Mesodermal cell (in vitro differentiated cells): ENCODE measurements around the gene TMC6.

Source experiments
- H3K27ac ChIP-seq: 2 replicates; pipeline ENCODE4 v1.7.0; 2013; ENCODE audit warnings: mild to moderate bottlenecking, low read depth, low read length, moderate library complexity; ENCODE audit not compliant: severe bottlenecking
- H3K36me3 ChIP-seq: 2 replicates; pipeline ENCODE4 v1.7.1; 2013; ENCODE audit warnings: mild to moderate bottlenecking, low read length, moderate library complexity; ENCODE audit not compliant: control insufficient read depth, insufficient read depth
- H3K4me1 ChIP-seq: one replicate; pipeline ENCODE4 v1.7.1; 2013; ENCODE audit warnings: mild to moderate bottlenecking, low read length; ENCODE audit not compliant: insufficient read depth, control insufficient read depth, poor library complexity, severe bottlenecking
- H3K4me3 ChIP-seq: 2 replicates; pipeline ENCODE4 v1.7.0; 2013; ENCODE audit warnings: low read length, control low read depth, mild to moderate bottlenecking; ENCODE audit not compliant: insufficient read depth, poor library complexity, severe bottlenecking; ENCODE audit errors: extremely low read depth
- H3K9me3 ChIP-seq: 2 replicates; pipeline ENCODE4 v1.7.1; 2013; ENCODE audit warnings: mild to moderate bottlenecking, low read length, moderate library complexity; ENCODE audit not compliant: control insufficient read depth
- WGBS, 2 experiments: methylation state at CpG; one replicate each; pipeline ENCODE4 v1.1.5; 2013; ENCODE audit warnings: missing lambda C conversion rate in 2 of 2; ENCODE audit not compliant: insufficient coverage in 2 of 2; 5-methylcytosine and 5-hydroxymethylcytosine counted together

Gene TMC6

DNA sequence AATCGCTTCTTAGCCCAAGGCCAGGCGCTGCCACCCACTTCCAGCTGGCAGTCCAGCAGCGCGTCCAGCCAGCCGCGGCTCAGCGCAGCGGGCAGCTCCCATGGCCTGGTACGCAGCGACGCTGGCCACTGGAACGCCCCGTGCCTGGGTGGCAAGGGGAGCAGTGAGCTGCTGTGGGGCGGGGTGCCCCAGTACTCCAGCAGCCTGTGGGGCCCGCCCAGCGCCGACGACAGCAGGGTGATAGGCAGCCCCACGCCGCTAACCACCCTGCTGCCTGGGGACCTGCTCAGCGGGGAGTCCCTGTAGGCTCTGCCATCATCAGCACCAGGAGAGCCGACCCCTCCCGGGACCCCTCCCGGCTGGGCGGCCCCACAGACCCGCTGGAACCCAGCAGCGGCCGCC lies 24.0 kb downstream of the TMC6 start:
- Histone ChIP-seq H3K27ac (no peak overlapping the region), H3K4me3 (no peak overlapping the region), H3K9me3 (peaks cover 11% of the 10 kb centered on the region), H3K4me1 (peaks cover 10% of the 10 kb centered on the region), H3K36me3 (peaks cover 65% of the 10 kb centered on the region)
- 99% methylated on average over 23 to 28 of the region's 28 CpGs for WGBS, 2 experiments

DNA sequence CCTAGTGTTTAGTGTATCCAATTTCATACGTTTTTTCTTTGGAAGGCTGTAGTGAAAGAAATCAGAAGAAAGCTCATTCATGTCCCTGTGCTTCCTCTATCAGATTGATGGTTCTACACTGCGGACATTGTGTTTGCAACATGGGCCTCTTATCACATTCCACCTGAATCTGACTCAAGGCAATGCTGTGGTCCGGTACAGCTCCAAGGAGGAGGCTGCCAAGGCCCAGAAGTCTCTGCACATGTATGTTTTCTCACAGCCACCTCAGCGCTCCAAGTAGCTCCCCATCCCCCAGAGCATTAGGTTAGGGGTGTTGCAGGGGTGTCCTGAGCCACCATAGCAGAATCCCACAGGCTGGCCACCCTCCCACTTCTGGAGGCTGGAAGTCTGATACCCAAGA lies 25.2 kb downstream of the TMC6 start:
- 94 to 100% methylated on average over 1 to 2 of the region's 4 CpGs for WGBS, 2 experiments
- Histone ChIP-seq H3K27ac (no peak overlapping the region), H3K4me3 (no peak overlapping the region), H3K36me3 (peaks cover 64% of the 10 kb centered on the region), H3K4me1 (peaks cover 10% of the 10 kb centered on the region), H3K9me3 (peaks cover 11% of the 10 kb centered on the region)

DNA sequence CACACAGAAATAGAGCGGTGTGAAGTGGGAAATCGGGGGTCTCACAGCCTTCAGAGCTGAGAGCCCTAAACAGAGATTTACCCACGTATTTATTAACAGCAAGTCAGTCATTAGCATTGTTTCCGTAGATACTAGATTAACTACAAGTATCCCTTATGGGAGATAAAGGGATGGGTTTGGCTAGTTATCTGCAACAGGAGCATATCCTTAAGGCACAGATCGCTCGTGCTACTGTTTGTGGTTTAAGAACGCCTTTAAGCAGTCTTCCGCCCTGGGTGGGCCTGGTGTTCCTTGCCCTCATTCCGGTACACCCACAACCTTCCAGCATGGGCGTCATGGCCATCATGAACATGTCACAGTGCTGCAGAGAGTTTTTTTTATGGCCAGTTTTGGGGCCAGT lies 27.0 kb downstream of the TMC6 start:
- peaks cover 11% of the 10 kb centered on the region for H3K9me3 ChIP-seq
- H3K27ac ChIP-seq, result no peak overlapping the region
- no peak overlapping the region for H3K4me3 ChIP-seq
- WGBS, 2 experiments, result 92 to 98% methylated on average over 6 to 7 of the region's 10 CpGs
- peaks cover 73% of the 10 kb centered on the region for H3K36me3 ChIP-seq
- H3K4me1 ChIP-seq, result peaks cover 10% of the 10 kb centered on the region

DNA sequence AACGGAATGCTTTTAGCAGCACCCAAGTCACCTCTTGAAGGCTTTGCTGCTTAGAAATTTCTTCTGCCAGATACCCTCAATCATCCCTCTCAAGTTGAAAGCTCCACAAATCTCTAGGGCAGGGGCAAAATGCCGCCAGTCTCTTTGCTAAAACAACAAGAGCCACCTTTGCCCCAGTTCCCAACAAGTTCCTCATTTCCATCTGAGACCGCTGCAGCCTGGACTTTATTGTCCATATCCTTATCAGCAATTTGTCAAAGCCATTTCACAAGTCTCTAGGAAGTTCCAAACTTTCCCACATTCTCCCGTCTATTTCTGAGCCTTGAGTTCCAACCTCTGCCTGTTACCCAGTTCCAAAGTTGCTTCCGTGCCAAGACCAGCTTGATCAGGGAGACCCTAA lies 27.4 kb downstream of the TMC6 start:
- no peak overlapping the region for H3K27ac ChIP-seq
- peaks cover 76% of the 10 kb centered on the region for H3K36me3 ChIP-seq
- peaks cover 11% of the 10 kb centered on the region for H3K9me3 ChIP-seq
- peaks cover 10% of the 10 kb centered on the region for H3K4me1 ChIP-seq
- H3K4me3 ChIP-seq, result no peak overlapping the region
- 96% methylated on average over 4 to 5 of the region's 5 CpGs for WGBS, 2 experiments

DNA sequence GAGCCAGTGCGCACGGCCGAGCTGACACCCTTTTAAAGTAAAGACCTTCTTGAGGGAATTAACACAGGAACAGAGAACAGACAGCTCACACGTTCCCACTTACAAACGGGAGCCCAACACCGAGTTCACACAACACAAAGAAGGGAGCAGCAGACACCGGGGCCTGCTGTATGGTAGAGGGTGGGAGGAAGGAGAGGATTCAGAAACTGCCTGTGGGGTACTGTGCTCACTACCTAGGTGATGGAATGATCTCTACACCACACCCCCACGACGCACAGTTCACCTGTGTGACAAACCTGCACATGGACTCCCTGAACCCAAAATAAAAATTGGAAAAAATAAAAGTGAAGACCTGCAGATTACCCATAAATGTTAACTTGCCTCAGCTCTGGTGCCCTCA lies 32.5 kb downstream of the TMC6 start:
- Histone ChIP-seq H3K4me1 (no peaks in the 10 kb centered on the region), H3K36me3 (peaks cover 73% of the 10 kb centered on the region), H3K4me3 (no peak overlapping the region), H3K27ac (no peak overlapping the region), H3K9me3 (peaks cover 8% of the 10 kb centered on the region)
- 91 to 96% methylated on average over 4 of the region's 9 CpGs for WGBS, 2 experiments

DNA sequence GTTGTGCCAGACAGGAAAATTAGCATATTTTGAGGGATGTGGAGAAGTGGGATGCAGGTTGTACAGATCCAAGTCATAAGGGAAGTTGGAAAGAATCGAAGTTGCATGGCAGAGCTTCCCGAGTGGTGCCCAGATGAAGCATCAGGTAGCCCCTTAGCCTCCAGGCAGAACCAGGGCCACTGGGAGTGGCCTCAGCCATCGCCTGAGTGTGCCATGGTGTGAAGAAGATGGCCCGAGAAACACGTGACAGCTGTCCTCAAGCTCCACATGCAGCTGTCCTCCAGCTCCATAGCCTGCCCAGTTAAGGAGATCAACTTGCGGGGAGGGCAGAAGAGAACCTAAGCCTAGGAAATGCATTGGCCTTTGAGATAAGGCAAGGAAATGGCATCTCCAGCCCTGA lies 33.5 kb downstream of the TMC6 start:
- Histone ChIP-seq H3K27ac (no peak overlapping the region), H3K36me3 (peaks cover 71% of the 10 kb centered on the region), H3K9me3 (no peaks in the 10 kb centered on the region), H3K4me1 (no peaks in the 10 kb centered on the region), H3K4me3 (no peak overlapping the region)
- whole genome bisulfite sequencing, 2 experiments, result 87 to 100% methylated on average over 3 to 6 of the region's 6 CpGs

DNA sequence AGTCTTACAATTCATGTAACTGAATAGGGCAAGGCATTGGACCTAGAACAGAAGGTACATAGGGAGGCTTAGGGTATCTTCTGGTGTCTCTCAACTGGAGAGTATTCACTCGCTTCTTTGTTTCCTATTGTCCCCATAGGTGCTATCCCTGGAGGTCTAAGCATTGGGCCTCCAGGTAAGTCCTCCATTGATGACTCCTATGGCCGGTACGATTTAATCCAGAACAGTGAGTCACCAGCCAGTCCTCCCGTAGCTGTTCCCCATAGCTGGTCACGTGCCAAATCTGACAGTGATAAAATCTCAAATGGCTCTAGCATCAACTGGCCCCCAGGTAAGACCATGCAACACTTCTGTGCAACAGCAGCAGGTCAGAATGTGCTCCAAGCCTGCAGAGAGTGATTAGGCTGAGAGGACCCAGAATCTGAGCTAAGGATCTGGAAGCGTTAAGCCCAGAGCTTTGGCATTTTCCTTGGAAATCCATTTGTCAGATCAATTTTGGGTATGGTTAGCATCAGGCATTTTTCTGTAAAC lies 35.7 kb downstream of the TMC6 start:
- Histone ChIP-seq H3K4me1 (no peaks in the 10 kb centered on the region), H3K4me3 (no peak overlapping the region), H3K9me3 (no peaks in the 10 kb centered on the region), H3K27ac (no peak overlapping the region), H3K36me3 (peaks cover 65% of the 10 kb centered on the region)
- 96% methylated on average over 6 of the region's 6 CpGs for WGBS, 2 experiments

DNA sequence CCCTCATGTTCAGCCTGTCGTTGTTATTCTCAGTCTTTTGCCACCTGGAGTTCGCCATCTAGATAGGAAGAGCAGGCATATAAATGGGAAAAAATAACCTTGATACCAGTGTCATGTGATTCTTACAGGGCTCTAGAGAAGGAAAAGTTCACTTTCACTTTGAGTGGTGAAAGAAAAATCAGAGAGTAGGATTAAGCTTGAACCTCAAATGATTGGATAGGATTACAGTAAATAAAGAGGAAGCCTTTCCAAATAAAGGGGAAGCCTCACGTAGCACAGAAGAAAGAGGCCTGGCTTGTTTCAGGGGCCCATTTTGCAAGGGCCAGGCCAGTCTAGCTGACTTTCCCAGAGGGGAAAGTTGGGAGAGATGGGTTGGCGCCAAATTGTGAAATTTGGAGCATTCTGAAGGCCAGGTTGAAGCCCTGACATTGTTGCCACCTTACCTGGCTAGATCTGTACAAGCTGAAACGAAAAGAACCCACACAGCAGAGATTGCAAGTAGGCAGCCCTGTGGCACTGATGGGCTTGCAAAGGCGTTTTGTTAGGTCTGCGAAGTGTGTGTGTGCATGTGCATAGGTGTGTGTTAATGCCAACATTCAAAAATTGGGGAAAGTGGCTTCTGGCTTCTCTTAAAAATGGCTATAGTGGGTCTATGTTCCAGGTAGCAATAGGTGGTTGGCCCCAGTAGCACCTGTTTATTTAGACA lies 38.8 kb downstream of the TMC6 start:
- H3K4me1 ChIP-seq, result no peaks in the 10 kb centered on the region
- no peaks in the 10 kb centered on the region for H3K9me3 ChIP-seq
- H3K36me3 ChIP-seq, result peaks cover 54% of the 10 kb centered on the region
- no peak overlapping the region for H3K4me3 ChIP-seq
- WGBS, 2 experiments, result 90 to 95% methylated on average over 6 to 7 of the region's 7 CpGs
- H3K27ac ChIP-seq, result no peak overlapping the region

DNA sequence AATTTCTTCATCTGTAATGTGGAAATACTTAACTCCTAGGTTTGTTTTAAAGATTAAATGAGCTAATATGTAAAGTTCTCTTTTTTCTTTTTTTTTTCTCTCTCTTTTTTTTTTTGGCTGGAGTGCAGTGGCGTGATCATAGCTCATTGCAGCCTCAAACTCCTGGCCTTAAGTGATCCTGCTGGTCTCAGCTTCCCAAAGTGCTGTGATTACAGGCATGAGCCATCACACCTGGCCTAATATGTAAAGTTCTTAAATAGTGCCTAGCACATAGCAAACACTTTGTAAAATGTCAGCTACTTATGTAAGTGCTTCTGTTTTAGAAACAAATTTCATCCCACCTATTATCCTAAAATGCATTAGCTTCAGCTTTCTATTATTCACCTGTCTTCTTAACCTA lies 40.0 kb downstream of the TMC6 start:
- Histone ChIP-seq H3K4me1 (no peaks in the 10 kb centered on the region), H3K27ac (no peak overlapping the region), H3K9me3 (no peaks in the 10 kb centered on the region), H3K36me3 (peaks cover 50% of the 10 kb centered on the region), H3K4me3 (no peak overlapping the region)
- WGBS, 2 experiments, result 83 to 100% methylated on average over 1 of the region's 1 CpG

DNA sequence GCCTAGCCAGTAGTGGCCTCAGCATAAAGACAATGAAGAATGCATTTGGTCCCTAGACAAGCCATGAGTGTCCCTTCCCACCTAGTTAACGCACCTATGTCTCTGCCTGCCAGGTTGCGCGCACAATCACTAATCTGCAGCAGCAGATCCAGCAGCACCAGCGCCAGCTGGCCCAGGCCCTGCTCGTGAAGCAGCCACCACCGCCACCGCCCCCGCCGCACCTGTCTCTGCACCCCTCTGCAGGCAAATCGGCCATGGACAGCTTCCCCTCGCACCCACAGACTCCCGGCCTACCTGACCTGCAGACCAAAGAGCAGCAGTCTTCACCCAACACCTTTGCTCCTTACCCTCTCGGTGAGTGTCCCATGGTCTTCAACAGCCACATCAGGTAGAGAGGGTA lies 41.8 kb downstream of the TMC6 start:
- Histone ChIP-seq H3K36me3 (peaks cover 35% of the 10 kb centered on the region), H3K27ac (no peak overlapping the region)
- 96 to 97% methylated on average over 11 of the region's 13 CpGs for WGBS, 2 experiments

DNA sequence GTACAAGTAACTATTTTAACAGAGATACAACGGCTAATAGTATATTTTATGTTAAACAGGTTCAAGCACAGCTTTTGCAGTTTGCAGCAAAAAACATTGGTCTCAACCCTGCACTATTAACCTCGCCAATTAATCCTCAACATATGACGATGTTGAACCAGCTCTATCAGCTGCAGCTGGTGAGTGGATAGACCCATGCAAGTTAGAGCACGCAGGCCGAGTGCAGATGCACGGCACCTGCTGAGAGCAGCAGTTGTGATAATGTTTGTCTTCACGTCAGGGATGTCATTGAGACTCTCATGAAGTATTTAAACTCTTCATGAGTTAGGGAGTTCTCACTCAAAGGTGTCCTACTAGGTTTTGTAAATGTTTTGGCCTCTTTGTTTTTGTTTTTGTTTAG lies 45.6 kb downstream of the TMC6 start:
- H3K36me3 ChIP-seq, result peaks cover 29% of the 10 kb centered on the region
- no peak overlapping the region for H3K4me3 ChIP-seq
- H3K9me3 ChIP-seq, result no peaks in the 10 kb centered on the region
- no peak overlapping the region for H3K27ac ChIP-seq
- 91 to 96% methylated on average over 6 to 7 of the region's 7 CpGs for WGBS, 2 experiments
- no peaks in the 10 kb centered on the region for H3K4me1 ChIP-seq

More for the DNA sequence above, 41.8 kb downstream of the TMC6 start:
- Histone ChIP-seq H3K4me3 (no peak overlapping the region), H3K4me1 (no peaks in the 10 kb centered on the region), H3K9me3 (no peaks in the 10 kb centered on the region)
